Fibroblast of skin of abdomen (primary cell): ENCODE results near the gene MBP.
"Not testable (repeated sequence)": the region's sequence is repeated elsewhere in the genome, so short reads cannot be mapped to it uniquely, and the experiment has no call there.

Experiments
- DNase-seq: peaks from one replicate; pipeline ENCODE4 v3.0.0-alpha.2; 2013

Gene MBP

DNA sequence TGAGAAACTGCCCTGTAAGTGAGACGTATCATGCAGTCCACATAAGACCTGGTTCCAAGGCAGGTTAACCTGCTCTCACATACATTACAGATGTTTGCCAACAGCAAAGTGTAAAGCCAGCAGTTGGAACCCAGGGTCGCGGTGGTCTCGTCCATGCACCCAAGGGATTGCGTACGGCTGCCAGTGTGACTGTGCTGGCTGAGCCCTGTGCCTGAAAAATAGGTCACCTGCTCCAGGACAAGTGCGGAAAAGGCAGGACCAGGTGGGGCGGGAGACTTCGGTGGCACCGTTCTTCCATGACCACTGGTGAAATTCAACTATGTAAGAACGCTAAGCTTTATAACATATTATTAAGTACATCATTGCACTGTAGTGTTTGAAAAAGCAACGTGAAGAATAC, 110.5 kb downstream of the MBP start:
- DNase-seq: no peak

DNA sequence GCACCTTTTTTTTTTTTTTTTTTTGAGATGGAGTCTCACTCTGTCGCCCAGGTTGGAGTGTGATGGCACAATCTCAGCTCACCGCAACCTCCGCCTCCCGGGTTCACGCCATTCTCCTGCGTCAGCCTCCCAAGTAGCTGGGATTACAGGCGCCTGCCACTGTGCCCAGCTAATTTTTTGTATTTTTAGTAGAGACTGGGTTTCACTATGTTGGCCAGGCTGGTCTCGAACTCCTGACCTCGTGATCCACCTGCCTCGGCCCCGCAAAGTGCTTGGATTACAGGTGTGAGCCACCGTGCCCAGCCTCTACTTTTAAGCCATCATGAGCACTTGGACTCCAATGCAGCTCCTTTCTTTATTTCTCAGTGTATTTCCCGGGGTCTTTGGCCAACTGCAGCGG, 111.1 kb downstream of the MBP start:
- DNase-seq: not testable (repeated sequence)

DNA sequence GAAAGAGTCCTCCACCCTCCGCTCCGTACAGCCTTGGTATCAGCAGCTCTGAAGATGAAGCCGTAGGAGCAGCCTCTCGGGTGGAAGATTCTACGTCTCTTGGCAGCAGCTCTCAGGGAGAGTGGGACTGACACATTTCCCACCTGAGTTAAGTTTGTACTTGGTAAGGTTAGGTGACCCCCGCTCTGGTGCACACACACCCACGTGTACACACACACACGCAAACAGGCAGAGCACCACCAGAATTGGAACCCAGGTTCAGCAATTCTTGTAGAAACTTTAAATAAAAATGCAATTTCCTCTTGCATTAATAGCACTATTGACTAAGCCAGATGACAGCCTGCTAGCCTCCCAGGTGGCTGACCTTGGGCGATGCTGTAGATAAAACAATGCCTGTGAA, 111.5 kb downstream of the MBP start:
- DNase-seq: no peak

DNA sequence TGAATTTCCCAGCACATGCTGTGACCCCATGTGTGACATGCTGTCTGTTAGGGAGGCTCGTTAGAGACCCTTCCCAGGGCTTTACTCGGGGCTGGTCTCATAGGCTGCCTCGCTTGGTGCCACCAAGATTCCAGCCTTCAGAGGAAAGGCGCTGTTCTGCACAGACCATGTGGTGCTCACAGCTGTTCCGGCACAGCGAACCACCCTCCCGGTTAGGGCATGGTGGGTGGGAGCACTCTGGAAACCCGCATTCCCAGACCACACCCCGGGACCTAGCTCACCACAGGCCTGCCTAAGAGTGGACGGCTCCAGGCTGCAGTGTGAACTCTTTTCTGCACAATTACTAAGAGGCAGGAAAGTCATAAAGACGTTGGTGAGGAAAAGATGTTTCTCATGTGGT, 112.0 kb downstream of the MBP start:
- DNase-seq: no peak

DNA sequence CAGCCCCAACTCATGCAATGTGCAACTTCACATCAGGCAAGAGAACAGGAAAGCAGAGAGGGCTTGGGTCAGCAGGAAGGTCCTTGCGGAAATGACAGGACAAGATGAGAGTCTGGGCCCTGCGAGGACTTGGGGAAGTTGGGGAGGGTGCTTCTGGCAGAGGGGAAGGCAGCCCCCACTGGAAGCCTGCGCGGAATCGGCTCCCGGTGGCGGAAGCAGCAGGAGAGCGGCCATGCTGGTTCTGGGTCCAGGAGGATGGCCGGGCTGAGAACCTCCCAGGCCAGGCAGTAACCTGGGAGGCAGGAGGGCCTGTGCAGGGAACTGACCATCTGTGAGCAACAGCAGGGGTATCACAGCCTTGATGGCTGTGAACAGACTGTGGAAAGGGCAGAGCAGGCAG, 112.9 kb downstream of the MBP start:
- no peak for DNase-seq

DNA sequence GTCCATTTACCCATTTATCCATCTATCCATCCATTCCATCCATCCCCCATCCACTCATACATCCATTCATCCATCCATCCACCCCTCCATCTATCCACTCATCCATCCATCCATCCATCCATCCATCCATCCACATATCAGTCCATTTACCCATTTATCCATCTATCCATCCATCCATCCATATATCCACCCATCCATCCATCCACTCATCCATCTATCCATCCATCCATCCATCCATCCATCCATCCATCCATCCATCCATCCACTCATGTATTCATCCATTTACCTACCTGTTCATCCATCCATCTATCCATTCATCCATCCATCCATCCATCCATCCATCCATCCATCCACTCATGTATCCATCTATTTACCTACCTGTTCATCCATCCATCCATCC, 113.9 kb downstream of the MBP start:
- not testable (repeated sequence) for DNase-seq

DNA sequence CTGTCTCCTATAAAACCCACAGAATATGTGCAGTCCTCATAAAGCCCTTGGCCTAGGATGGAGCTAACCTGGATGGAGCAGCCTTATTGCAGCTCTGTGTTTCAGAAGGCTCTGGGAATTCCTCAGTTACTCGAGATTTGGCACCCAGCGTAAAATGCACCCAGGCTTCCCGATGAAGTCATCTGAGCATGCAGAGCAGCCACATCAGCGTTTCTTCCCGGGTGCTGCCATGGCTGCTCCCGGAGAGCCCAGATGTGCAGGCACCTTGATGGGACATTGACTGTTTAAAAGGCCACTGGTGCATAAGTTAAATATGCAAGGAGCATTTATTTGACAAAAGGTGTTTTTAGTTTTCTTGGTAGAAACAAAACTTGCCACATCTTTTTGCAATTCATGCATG, 115.2 kb downstream of the MBP start:
- DNase-seq: no peak

DNA sequence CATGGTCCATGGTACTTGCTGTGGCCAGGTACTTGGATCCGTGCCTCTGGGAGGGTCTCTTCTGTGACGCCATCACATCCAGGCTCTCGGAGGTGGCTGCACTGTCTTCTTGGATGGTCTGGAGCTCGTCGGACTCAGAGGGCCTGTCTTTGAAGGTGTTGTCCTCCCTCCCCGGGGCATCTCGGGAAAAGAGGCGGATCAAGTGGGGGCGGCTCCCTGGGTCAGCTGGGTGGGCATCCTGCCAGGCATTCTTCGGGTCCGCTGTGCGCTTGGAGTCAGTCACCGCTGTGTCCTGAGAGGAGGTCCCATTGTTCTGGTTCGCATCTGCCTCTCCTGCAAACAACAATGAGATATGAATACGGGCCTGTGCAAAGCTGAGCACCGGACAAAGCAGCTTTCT, 115.6 kb downstream of the MBP start:
- DNase-seq: no peak

DNA sequence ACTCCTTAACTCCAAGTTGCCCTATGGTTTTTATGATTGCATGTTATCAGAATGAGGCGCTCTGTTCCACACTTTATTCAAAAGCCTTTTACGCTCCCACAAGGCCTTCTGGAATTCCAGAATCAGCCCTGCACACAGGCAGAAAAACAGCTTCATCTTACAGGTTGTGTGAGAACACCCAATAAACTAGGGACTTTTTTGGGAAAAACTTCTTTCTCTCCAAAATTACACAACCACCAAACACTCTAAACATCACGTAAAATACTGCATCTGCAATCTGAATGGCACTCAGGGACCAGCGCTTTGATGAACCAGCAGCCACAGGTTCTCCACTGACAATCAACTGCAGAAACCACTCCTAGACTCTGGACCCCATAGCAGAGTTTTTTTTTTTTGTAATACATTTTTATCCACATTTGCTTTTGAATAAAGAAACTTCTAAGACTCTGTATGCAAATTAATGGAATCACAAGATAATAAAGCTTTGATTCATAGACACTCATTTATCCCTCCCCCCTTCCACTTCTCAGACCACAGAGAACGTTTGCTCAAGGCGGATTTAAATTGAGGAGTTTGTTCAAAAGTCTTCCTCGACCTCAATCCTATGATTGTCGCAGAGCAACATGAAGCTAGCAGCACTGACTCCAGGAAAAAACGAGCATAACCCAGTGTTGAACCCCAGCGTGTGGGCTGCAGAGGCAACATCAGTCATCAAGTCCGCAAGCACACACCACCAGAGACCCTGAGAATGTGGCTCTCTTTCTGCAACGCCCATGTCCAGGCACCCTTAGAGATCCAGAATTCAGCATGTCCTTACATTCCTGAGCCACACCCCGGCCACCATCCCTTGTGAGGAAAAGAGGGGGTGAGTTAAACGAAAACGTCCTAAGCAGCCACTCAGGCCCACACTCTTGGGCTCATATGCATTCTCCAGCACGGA, 116.5 kb downstream of the MBP start:
- DNase-seq: no peak

DNA sequence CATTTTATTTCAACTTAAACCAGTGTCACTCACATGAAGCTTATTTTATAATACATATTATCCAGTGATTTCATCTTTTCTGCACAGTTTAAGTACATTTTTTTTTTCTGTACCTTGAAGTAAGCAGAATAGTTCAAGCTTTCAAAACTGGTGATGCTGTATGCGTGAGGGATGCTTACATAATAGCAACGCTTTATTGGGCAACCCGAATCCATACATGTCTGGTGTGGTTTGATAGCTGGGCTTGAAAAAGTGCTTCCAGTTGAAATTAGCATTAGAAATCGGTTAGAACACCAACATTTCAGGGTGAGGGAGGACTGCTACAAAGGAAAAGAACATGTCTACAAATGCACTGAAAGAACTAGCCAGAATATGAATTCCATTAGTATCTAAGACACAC, 117.4 kb downstream of the MBP start:
- no peak for DNase-seq

DNA sequence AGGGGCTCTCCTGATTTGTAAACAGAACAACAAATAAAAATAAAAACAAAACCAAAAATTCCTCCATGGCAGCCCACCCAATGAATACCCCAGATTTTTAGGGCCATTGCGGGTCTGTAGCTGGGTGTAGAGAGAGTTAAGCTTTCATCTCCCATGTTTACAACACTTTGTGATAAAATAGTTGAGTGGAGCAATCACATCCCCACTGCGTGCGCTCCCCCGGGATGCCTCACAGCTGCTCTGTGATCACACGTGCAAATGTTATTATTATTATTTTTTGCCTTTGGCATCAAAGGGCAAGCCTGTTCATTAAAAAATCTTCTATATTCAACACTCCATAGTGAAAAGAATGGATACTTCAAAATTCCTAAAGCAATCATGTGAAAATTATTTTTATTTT, 118.0 kb downstream of the MBP start:
- DNase-seq: no peak

DNA sequence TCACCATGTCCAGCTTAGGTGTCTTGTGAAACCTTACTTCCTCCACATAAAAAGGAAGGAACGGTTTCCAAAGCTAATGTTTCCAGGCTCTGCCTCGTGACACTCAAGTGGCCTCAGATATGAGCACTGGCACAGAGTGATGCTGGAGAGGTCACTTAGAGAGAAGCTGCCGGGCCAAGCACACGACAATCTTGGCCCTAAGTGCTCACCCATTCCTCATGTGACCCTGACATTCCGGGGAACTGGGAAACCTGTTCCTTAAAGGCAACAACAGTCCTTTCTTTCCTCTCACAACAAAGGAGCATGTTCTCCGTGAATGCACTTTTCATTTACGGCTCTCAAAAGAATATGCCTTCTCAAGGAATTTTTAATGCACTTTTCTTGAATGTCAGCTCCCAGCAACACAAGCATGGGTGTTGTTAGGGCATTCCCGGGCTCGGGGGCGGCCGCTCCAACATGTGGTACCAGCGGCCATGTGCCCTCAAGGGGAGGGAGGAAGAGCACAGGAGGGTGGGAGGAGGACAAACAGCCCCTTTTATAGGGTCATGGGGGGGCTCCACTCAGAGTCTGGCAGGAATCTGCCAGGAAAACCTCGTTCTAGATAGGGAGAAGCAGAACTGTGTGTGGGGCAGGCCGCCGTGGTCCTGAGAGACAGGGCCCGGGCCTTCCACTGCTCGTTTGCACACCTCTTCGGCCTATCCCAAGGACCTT, 118.6 kb downstream of the MBP start:
- DNase-seq: no peak

DNA sequence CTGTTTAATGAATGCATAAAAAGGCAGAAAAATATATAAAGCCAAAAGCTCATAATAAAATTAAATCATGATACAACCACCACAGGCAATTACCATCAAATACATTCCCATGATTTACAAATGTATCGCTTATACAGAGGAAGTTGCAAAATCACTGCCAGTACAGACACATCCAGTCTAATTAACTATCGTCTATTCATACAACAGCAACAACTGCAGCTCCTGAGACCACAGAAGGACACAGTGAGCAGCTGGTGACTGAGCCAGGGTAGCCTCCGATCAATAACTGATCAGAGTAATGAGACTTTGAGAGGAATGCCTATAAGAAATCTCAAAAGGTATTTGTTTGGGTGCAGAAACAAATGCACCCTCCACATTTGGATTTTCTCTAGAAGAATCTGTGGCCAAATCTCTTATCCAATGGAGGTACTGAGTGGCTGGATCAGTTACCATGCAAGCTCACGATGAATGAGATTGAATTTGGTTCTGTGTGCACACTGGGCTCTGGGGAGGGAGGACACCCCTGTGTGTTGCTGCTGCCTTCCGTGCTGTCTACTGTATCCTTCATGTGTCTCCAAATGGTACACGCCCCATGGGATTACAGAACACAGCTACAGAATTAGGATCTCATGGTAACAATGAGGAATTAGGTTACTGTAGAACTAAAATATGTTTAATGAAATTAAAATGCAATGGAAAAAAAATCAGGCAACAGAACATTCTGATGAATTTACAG, 119.6 kb downstream of the MBP start:
- DNase-seq: no peak

DNA sequence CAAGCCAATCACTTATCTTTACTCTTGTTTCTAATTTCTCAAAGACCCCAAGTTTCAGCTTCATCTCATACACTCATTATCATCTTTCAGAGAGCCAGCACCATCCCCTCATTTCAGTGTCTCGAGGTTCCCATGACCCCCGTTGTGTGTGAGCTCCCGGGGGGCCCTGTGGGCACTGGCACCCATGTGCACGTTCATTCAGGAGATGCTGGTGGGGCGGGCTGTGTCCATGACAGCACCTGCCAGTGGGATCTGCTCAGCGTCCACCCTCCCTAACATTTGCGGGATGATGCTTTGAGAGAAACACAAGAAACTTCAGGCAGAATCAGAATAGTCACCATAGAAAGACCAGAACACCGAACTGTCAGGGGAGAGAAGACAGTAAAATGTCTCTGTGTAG, 120.5 kb downstream of the MBP start:
- DNase-seq: no peak

DNA sequence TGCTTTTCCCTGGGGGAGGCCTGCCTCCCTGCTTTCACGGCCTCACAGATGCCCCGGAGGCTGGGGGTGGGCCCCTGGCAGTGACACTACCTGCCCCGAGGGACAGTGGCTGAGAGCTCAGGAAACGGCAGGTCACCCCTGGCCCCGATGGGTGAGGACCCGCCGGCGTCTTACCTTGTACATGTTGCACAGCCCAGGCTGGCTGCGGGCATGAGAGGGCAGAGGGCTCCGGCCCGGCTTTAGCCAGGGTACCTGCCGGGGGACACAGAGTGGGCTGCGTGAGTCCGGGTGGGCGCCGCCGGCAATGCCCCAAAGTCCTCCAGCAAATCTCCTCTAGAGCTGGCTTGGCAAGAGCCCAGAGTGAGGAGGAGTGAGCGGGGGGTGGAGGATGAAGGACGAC, 122.9 kb downstream of the MBP start:
- no peak for DNase-seq

DNA sequence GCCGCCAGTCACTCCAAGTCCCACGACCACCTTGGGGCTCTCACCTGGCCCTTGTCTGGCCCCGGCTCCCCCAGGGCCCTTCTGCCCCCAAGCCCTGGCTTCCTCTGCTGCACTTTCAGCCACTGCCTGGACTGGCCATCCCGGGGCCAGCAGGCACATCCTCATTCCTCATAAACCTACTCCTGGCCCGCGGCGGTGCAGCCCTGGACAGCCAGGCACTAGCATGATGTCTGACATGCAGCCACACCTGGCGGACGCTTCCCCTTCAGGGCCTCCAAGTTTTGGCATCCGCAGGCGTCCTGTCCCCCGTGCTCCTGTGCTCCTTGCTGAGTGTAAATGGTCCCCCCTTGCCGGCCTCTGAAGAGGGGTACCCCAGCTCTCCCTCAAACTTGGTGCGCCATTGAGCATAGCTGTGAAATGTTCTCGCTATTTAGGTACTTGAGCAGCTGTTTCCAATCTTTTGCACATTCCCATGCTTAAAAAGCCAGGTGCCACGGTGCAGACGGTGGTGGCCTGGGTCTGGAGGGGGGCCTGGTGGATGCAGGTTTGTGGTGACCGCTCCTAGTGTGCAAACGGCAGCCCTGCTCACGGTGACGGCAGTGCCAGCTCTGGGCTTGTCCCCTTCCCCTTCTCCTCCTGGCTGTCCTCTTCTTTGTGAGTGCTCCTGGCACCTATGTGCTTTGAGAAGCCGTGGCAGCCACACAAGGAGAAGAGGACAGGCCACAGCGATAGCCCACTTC, 123.8 kb downstream of the MBP start:
- DNase-seq: no peak

DNA sequence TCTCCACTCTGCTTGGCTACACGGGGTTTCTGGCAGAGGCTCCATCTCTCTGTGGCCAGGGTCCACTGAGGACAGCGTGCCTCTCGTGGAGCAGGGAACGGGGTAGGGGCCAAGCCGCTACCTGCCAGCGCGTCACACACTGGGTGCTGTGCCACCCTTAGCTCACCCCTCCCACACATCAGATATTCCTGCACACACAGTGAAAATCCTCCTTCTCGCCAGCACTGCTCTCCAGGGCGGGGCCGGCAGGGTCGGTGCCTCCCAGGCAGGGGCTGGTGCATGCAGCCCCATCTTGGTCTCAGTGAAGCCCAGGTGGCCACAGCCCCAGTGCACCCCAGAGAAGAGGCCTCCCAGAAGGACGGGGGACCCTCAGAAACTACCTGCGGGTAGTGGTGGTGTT, 124.6 kb downstream of the MBP start:
- DNase-seq: no peak

DNA sequence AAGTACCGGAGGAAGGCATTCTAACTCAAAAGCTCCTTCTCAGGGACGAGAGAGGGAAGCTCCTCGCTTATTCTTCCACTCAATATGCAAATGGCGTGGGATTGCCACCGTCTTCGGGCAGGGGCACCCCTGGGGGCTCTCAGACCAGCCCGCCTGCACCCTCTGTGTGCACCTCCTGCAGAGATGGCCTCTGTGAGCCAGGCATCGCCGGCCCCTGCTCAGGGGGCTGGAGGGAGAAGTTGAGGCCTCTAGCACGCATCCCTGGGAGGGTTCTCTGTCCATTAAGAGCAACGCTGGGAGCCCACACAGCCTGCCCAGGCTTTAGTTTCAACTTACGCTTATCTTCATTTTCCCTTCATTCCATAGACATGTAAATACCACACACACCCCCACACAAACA, 125.3 kb downstream of the MBP start:
- DNase-seq: no peak

DNA sequence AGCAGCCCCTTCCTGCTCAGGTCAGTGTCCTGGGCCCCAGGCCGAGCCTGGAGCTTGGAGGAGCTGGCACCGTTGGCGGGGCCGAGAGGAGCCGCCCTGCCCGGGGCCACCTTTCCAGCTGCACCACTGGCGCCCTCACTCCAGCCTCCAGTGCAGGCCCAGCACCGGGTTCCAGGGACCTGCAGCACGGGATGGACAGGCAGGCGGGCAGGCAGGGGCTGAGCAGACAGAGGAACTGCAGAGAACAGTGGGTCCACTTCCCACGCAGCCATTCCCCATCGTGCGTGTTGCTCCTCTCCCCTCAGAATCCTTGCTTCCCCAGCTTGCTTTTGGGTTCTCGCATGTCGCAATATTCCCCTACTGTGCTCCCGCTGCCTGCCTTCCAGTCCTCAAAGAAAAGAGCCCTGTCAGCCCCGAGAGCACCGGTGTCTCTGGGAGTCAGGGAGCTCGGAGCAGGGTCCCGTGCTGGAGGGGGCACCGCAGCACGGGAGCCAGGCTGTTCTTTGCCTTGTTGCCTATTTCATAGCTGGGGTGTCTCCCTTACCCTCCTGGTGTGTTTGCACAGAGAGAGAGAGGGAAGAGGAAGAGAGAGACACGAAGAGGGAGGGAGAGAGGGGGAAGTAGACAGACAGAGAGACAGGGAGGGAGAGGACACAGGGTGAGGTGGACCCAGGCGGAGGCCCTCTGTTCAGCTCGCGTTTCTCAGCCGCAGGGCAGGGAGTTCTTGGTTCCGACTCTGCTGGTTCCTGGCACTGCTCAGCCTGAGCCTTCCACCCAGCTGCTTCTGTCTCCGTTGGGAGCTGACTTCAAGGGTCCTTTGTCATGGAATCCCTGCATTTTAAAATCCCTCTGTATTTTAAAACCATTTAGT, 126.0 kb downstream of the MBP start:
- DNase-seq: no peak

DNA sequence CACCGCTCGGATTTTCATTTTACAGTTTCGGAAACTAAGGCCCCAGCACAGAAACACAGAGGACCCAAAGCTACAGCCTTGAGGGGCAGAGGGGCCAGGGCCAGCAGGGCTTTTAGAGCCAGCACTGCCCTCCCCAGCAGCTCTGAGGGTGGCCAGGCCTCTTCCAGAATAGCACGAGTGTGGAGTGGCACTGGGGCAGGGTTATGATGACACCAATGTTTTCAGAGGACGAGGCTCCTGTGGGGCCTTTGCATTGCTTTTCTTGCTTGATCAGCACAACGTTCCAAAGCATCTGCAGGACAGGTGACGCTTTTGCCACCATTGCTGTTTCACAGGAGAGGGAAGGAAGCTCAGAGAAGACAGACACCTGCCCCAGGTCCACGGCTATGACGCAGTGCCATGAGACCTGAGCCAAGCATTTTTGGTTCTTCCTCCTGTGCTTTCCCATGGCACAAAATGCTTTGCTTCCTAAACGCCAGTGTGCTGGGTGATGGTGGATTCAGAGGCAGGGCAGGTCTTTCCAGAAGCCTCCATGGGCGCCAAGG, 126.9 kb downstream of the MBP start:
- no peak for DNase-seq
